H1 (cell line): ENCODE results near the gene C14orf93. TPM values are rescaled to one million over a fixed set of nuclear protein-coding genes. Genes with fewer than 3 reads are reported as not detected.
A peak's percentile ranks its signal among the peaks of the same experiment; 100 is the strongest.

Experiments
- CTCF ChIA-PET: fragments of 300-600 bp; sonication (Branson Sonifier 250); formaldehyde crosslinking; loops from one replicate; lab custom pipeline; 2021; ENCODE audit not compliant: partially characterized antibody; lab: Charles Lee
- POLR2A ChIA-PET: fragments of 300-600 bp; sonication (Branson Sonifier 250); formaldehyde crosslinking; loops from one replicate; lab custom pipeline; 2021; ENCODE audit warnings: inconsistent platforms; ENCODE audit not compliant: partially characterized antibody; lab: Charles Lee
- DNase-seq, 2 experiments: peaks; one replicate each; pipeline versions ENCODE4 v3.0.0 to v3.0.0-alpha.2; 2010 to 2022; ENCODE audit warnings: low spot score in 2 of 2, low read depth in 1 of 2, mixed read lengths in 1 of 2
- FAIRE-seq: peaks from 2 replicates; lab custom pipeline; 2011; peaks lifted over from hg19 to GRCh38; lab: Jason Lieb, UNC
- H2AFZ ChIP-seq: 2 replicates; pipeline ENCODE4 v1.8.1; 2012; ENCODE audit warnings: low read length, inconsistent platforms
- H2AK5ac ChIP-seq: 2 replicates; pipeline ENCODE4 v1.6.1; 2013; ENCODE audit warnings: low read depth, low read length
- H2BK120ac ChIP-seq: replicated peaks from 2 replicates; pipeline ENCODE3; 2013; ENCODE audit warnings: low read depth, low read length, inconsistent platforms
- H2BK12ac ChIP-seq: 2 replicates; pipeline ENCODE4 v1.6.1; 2013; ENCODE audit warnings: low read depth, low read length
- H2BK15ac ChIP-seq: 2 replicates; pipeline ENCODE4 v1.6.1; 2013; ENCODE audit warnings: low read length
- H2BK20ac ChIP-seq: 2 replicates; pipeline ENCODE4 v1.6.1; 2013; ENCODE audit warnings: low read length
- H2BK5ac ChIP-seq: 2 replicates; pipeline ENCODE4 v1.6.1; 2013; ENCODE audit warnings: low read depth, low read length
- H3K14ac ChIP-seq: 2 replicates; pipeline ENCODE4 v1.6.1; 2013; ENCODE audit warnings: inconsistent platforms; ENCODE audit not compliant: insufficient read length
- H3K18ac ChIP-seq: 2 replicates; pipeline ENCODE4 v1.6.1; 2013; ENCODE audit warnings: low read length; ENCODE audit errors: extremely low read depth
- H3K23ac ChIP-seq: 2 replicates; pipeline ENCODE4 v1.6.1; 2013; ENCODE audit warnings: inconsistent platforms; ENCODE audit not compliant: insufficient read length
- H3K23me2 ChIP-seq: 2 replicates; pipeline ENCODE4 v1.6.1; 2013; ENCODE audit warnings: low read depth, low read length
- H3K27ac ChIP-seq: 2 replicates; pipeline ENCODE4 v1.6.1; 2011; ENCODE audit warnings: low read depth, low read length, inconsistent platforms
- H3K27me3 ChIP-seq, 4 experiments: replicated peaks in 1 of 4; 1 replicate in 1 of 4; 2 replicates in 3 of 4; pipeline versions ENCODE4 v1.6.1 to v1.8.1; 2011 to 2013; ENCODE audit warnings: low read length in 3 of 4, mild to moderate bottlenecking in 3 of 4, inconsistent platforms in 2 of 4, mixed read lengths in 2 of 4, moderate library complexity in 1 of 4; ENCODE audit not compliant: control insufficient read depth in 3 of 4, insufficient read depth in 3 of 4; ENCODE audit errors: extremely low read depth in 1 of 4
- H3K36me3 ChIP-seq, 4 experiments: 2 replicates each; pipeline versions ENCODE4 v1.6.1 to v1.8.1; 2011 to 2013; ENCODE audit warnings: mild to moderate bottlenecking in 4 of 4, low read length in 3 of 4, moderate library complexity in 2 of 4, control low read depth in 1 of 4, inconsistent platforms in 1 of 4; ENCODE audit not compliant: insufficient read depth in 4 of 4, control insufficient read depth in 2 of 4
- H3K4ac ChIP-seq: replicated peaks from 2 replicates; pipeline ENCODE3; 2013; ENCODE audit warnings: low read length, low read depth, mixed read lengths, inconsistent platforms; ENCODE audit not compliant: insufficient read length
- H3K4me1 ChIP-seq, 4 experiments: replicated peaks in 1 of 4; 1 replicate in 1 of 4; 2 replicates in 3 of 4; pipeline versions ENCODE4 v1.6.1 to v1.8.1; 2011 to 2013; ENCODE audit warnings: low read length in 3 of 4, inconsistent platforms in 2 of 4, mixed read lengths in 1 of 4; ENCODE audit not compliant: insufficient read depth in 4 of 4, control insufficient read depth in 3 of 4
- H3K4me2 ChIP-seq, 2 experiments: 2 replicates each; pipeline versions ENCODE4 v1.6.1 to v1.8.1; 2011 to 2013; ENCODE audit warnings: low read depth in 2 of 2, low read length in 2 of 2, control low read depth in 1 of 2, inconsistent platforms in 1 of 2, mild to moderate bottlenecking in 1 of 2; ENCODE audit not compliant: insufficient read depth in 1 of 2
- H3K4me3 ChIP-seq, 4 experiments: fragments of 200-600, 300-600 bp in 1 of 4; sonication (generic), shearing (Covaris generic), sonication (Bioruptor Twin) in 1 of 4; 2 replicates each; pipeline versions ENCODE4 v1.5.1 to v1.8.1; 2011 to 2016; ENCODE audit warnings: low read length in 4 of 4, low read depth in 3 of 4, control low read depth in 2 of 4, inconsistent platforms in 2 of 4, mild to moderate bottlenecking in 2 of 4, mixed read lengths in 1 of 4, moderate library complexity in 1 of 4; ENCODE audit not compliant: insufficient read depth in 2 of 4; ENCODE audit errors: extremely low read depth in 1 of 4
- H3K56ac ChIP-seq: replicated peaks from 2 replicates; pipeline ENCODE3; 2013; ENCODE audit warnings: low read depth, mild to moderate bottlenecking, mixed read lengths, low read length, inconsistent platforms; ENCODE audit not compliant: insufficient read length
- H3K79me1 ChIP-seq: 2 replicates; pipeline ENCODE4 v1.6.1; 2013; ENCODE audit warnings: low read depth, low read length, control low read depth
- H3K79me2 ChIP-seq, 2 experiments: 2 replicates each; pipeline versions ENCODE4 v1.6.1 to v1.8.1; 2012 to 2013; ENCODE audit warnings: low read length in 2 of 2, mild to moderate bottlenecking in 2 of 2, inconsistent platforms in 1 of 2; ENCODE audit not compliant: insufficient read depth in 2 of 2, control insufficient read depth in 1 of 2
- H3K9ac ChIP-seq, 4 experiments: replicated peaks in 1 of 4; 1 replicate in 1 of 4; 2 replicates in 3 of 4; pipeline versions ENCODE4 v1.6.1 to v1.8.1; 2011 to 2013; ENCODE audit warnings: low read depth in 3 of 4, low read length in 3 of 4, control low read depth in 2 of 4, mild to moderate bottlenecking in 2 of 4, moderate library complexity in 2 of 4, inconsistent platforms in 1 of 4; ENCODE audit errors: extremely low read depth in 1 of 4
- H3K9me3 ChIP-seq, 2 experiments: 2 replicates each; pipeline versions ENCODE4 v1.6.1 to v1.8.1; 2012 to 2013; ENCODE audit warnings: mild to moderate bottlenecking in 2 of 2, moderate library complexity in 2 of 2, control low read depth in 1 of 2, inconsistent platforms in 1 of 2, low read depth in 1 of 2, low read length in 1 of 2, mixed read lengths in 1 of 2; ENCODE audit not compliant: insufficient read depth in 2 of 2
- H4K20me1 ChIP-seq, 2 experiments: replicated peaks in 1 of 2; 2 replicates each; pipeline versions ENCODE3 to v1.8.1; 2011 to 2013; ENCODE audit warnings: inconsistent platforms in 2 of 2, low read length in 2 of 2, mild to moderate bottlenecking in 1 of 2; ENCODE audit not compliant: insufficient read depth in 2 of 2, control insufficient read depth in 1 of 2
- H4K5ac ChIP-seq: 2 replicates; pipeline ENCODE4 v1.6.1; 2013; ENCODE audit warnings: low read length, low read depth, mixed read lengths, inconsistent platforms; ENCODE audit not compliant: insufficient read length
- H4K8ac ChIP-seq: 2 replicates; pipeline ENCODE4 v1.8.0; 2013; ENCODE audit warnings: mild to moderate bottlenecking, moderate library complexity, low read length, inconsistent platforms; ENCODE audit not compliant: insufficient read depth; ENCODE audit errors: extremely low read depth
- H4K91ac ChIP-seq: replicated peaks from 2 replicates; pipeline ENCODE3; 2013; ENCODE audit warnings: low read length, mixed read lengths, inconsistent platforms; ENCODE audit not compliant: insufficient read length
- BRCA1 ChIP-seq: IDR thresholded peaks from 2 replicates; pipeline ENCODE4 v1.6.1; 2012; ENCODE audit warnings: low read depth, low read length, improper control_type of control experiment
- CHD2 ChIP-seq: IDR thresholded peaks from 2 replicates; pipeline ENCODE4 v1.6.1; 2012; ENCODE audit warnings: low read length, improper control_type of control experiment
- CTBP2 ChIP-seq: IDR thresholded peaks from 2 replicates; pipeline ENCODE4 v1.7.0; 2011; ENCODE audit warnings: borderline replicate concordance, mild to moderate bottlenecking, moderate library complexity, mixed read lengths, low read length; ENCODE audit not compliant: insufficient read depth, insufficient read length
- E2F6 ChIP-seq: IDR thresholded peaks from 2 replicates; pipeline ENCODE4 v1.6.1; 2012; ENCODE audit warnings: inconsistent platforms
- HDAC2 ChIP-seq, 2 experiments: fragments of 300-600 bp in 1 of 2; sonication (generic) in 1 of 2; IDR thresholded peaks; 2 replicates each; pipeline ENCODE4 v1.6.1; 2011 to 2012; ENCODE audit warnings: low read depth in 2 of 2, low read length in 2 of 2, mild to moderate bottlenecking in 2 of 2, moderate library complexity in 2 of 2, borderline replicate concordance in 1 of 2, inconsistent platforms in 1 of 2
- KDM1A ChIP-seq: fragments of 200-600, 300-600 bp; sonication (generic); IDR thresholded peaks from 2 replicates; pipeline ENCODE4 v1.7.1; 2016; ENCODE audit warnings: mild to moderate bottlenecking, low read length, borderline replicate concordance
- NANOG ChIP-seq: IDR thresholded peaks from 2 replicates; pipeline ENCODE4 v1.6.1; 2011; ENCODE audit warnings: low read length, low read depth, mild to moderate bottlenecking, inconsistent platforms; ENCODE audit not compliant: insufficient read depth, poor library complexity, severe bottlenecking
- RFX5 ChIP-seq: IDR thresholded peaks from 2 replicates; pipeline ENCODE4 v1.6.1; 2011; ENCODE audit warnings: low read depth, low read length, improper control_type of control experiment, borderline replicate concordance
- SP4 ChIP-seq: IDR thresholded peaks from 2 replicates; pipeline ENCODE4 v1.6.1; 2012; ENCODE audit warnings: low read length, inconsistent platforms
- SUZ12 ChIP-seq: fragments of 200-600 bp; sonication (generic); IDR thresholded peaks from 2 replicates; pipeline ENCODE4 v1.6.1; 2012; ENCODE audit warnings: mild to moderate bottlenecking, inconsistent platforms, low read length, moderate library complexity, mixed read lengths
- WGBS, 2 experiments: shearing (Covaris generic) in 1 of 2; methylation state at CpG; one replicate each; pipeline versions ENCODE4 v1.1.6 to v1.1.7; 2013 to 2015; ENCODE audit warnings: low lambda C conversion rate in 2 of 2, mixed read lengths in 2 of 2, inconsistent platforms in 1 of 2, low coverage in 1 of 2, missing lambda C conversion rate in 1 of 2; ENCODE audit not compliant: insufficient replicate concordance in 2 of 2, insufficient coverage in 1 of 2, insufficient read length in 1 of 2; ENCODE audit errors: extremely low coverage in 1 of 2, missing lambda C conversion rate in 1 of 2; 5-methylcytosine and 5-hydroxymethylcytosine counted together
- polyA plus RNA-seq, 7 experiments: library from polyadenylated mRNA; depleted of rRNA in 3 of 7; stranded (reverse) in 5 of 7; unstranded in 2 of 7; fragments of >200 nt in 5 of 7; fragments of 200-250 nt in 2 of 7; gene quantifications; 1 replicate in 5 of 7; 2 replicates in 1 of 7; 4 replicates in 1 of 7; pipeline versions ENCODE4 v1.2.1 to v1.2.3, GENCODE V29; 2011 to 2013; ENCODE audit warnings: missing spikeins in 2 of 7, mixed read lengths in 2 of 7
- total RNA-seq: library from RNA; stranded (reverse); fragmentation: NEBNext Ultra II Directional; extraction: Animal tissue kit (Norgen Biotek cat#: 25700); gene quantifications from 2 replicates; pipeline ENCODE4 v1.2.1, GENCODE V29; 2021

Gene C14orf93
- total and polyA plus RNA-seq, 2 of the 8 experiments (the other 6 are each of a cell fraction or from before 2014, with no cell fraction given), result 7.8 to 8.2 TPM

- Histone ChIP-seq H3K9me3 (no peaks in the 10 kb centered on the region), H2BK5ac (0 out of 2 replicates have a peak overlapping the region, but pooled peaks have one; percentile 39), H3K23me2 (no peaks in the 10 kb centered on the region), H2BK12ac (no peak overlapping the region), H3K27me3 (no peaks in the 10 kb centered on the region), H3K27ac (no peak overlapping the region), H3K9ac (no peak overlapping the region), H3K14ac (no peak overlapping the region), H3K79me2 (no peaks in the 10 kb centered on the region), H3K4me1 (peaks cover 0 to 7% (median 0%) of the 10 kb centered on the region in 4 experiments; a peak in 1 of 7 replicates), H2BK20ac (no peak overlapping the region), H3K23ac (no peak overlapping the region), H3K4me2 (no peak overlapping the region), H3K36me3 (peaks cover 0 to 10% (median 3%) of the 10 kb centered on the region in 4 experiments; a peak in 5 of 8 replicates), H2AK5ac (no peak overlapping the region), H3K4me3 (no peak overlapping the region), H3K18ac (no peak overlapping the region), H2BK15ac (no peak overlapping the region), H3K56ac (no peak overlapping the region), H4K91ac (no peak overlapping the region), H4K5ac (no peak overlapping the region), H2BK120ac (no peak overlapping the region), H4K20me1 (no peaks in the 10 kb centered on the region), H3K79me1 (no peaks in the 10 kb centered on the region; the same call in 1 of the 2 replicates), H4K8ac (0 out of 2 replicates have a peak overlapping the region, but pooled peaks have one; percentile 12), H2AFZ (no peak overlapping the region), H3K4ac (no peak overlapping the region)
- FAIRE-seq (no peak), DNase-seq (no peak)
- ChIA-PET POLR2A (interaction anchor here (1.2 to 2.4 kb wide), 7 partner anchors 10 to 75 kb away, joined by 3 to 13 read pairs (median 5); partner anchors contain the start of gene PSMB5), CTCF (interaction anchor here (0.7 to 29.2 kb wide), 7 partner anchors 8 to 74 kb away, joined by 3 to 785 read pairs (median 5); partner anchors contain the start of gene AJUBA)
- WGBS, 2 experiments, result 95% methylated on average over 44 of the region's 85 CpGs; no CpG with 5 or more reads in 1 of the 2 experiments
- no peak for TF ChIP-seq CTBP2
- TF ChIP-seq HDAC2 (IDR thresholded peaks at IDR 0.05; ENCODE audit: borderline replicate concordance in 1 of 2, low read depth in 2 of 2, low read length in 2 of 2), result no peak
- no peak for TF ChIP-seq KDM1A
- no peak for TF ChIP-seq E2F6
- TF ChIP-seq SP4, result no peak
- TF ChIP-seq BRCA1, result no peak
- TF ChIP-seq NANOG, result no peak
- no peak for TF ChIP-seq CHD2
- TF ChIP-seq RFX5, result no peak
- TF ChIP-seq SUZ12, result no peak
Measured at GRCh38 chr14:23047751-23048693, 38.1 kb upstream of the C14orf93 start.
